Peyer's patch (tissue), 4 donors: ENCODE measurements around the gene MGAT4C.

Experiments
- CTCF ChIP-seq, 6 experiments: fragments of 450-650 bp in 4 of 6; fragments of 200-600 bp in 2 of 6; sonication (generic) in 1 of 6; IDR thresholded peaks; one replicate each; pipeline ENCODE4 v1.5.1; 2017 to 2019; ENCODE audit warnings: antibody characterized with exemption in 6 of 6, mild to moderate bottlenecking in 3 of 6, moderate library complexity in 1 of 6
- POLR2A ChIP-seq, 2 donors: fragments of 450-650 bp; IDR thresholded peaks; one replicate each; pipeline ENCODE4 v1.5.1; 2017; ENCODE audit warnings: antibody characterized with exemption in 2 of 2, mild to moderate bottlenecking in 2 of 2, moderate library complexity in 2 of 2

- no peak for TF ChIP-seq POLR2A (IDR thresholded peaks at IDR 0.05)
- no peak for TF ChIP-seq CTCF (IDR thresholded peaks at IDR 0.05)
These were observed 284.4 kb downstream of the MGAT4C start for GRCh38 chr12:85971800-85972199.
